ENCODE data around the gene SYT3. TPM values are rescaled to one million over a fixed set of nuclear protein-coding genes. Genes with fewer than 3 reads are reported as not detected.

The SYT3 gene
- total and polyA plus RNA-seq, 4 donors: not detected

DNA sequence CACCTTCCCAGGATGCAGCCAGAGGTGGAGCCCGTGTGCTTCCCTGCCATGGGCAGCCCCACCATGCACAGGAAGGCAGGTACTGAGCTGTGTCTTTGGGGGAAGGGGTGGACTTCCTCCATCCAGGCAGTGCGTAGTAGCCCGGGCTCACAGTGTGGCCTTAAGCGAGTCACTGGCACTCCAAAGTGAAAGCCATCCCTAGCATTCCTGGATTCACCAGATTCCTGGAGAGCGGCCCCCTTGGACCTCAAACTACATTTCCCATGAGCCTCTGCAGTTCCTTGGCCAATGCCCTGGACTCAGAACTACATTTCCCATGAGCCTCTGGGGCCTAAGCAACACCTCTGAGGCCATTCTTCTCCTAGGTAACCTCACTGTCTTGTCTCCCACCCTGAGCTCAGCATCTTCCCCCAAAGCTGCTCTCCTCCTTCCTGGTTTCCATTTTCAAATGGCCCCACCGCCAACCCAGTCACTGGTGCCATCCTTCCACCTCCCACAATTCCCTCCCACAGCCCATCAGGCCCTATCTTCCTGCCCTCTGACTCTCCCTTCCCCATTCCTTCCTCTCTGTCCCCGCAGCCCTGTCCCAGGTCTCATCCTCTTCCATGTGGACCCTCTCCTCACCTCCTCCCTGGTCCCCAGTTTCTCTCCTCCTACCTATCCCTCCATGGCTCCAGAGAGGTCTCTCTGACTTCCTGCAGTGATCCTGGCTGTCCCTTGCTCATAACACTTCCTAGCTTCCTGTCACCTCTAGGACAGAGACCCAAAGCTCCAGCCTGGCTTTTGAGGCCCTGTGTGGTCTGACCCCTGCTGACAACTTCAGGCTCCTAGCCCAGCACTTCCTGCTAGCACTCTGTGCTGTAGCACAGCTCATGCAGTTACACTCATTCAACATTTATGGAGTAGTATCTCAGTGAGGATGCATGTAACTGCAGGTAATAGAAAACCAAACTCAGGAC lies 10.0 kb upstream of the SYT3 start, which contains the start of gene C19orf81:
Gene C19orf81, plus strand, starts transcription at position 13 of the 959 bp plus-strand sequence. Its CDS starts 0 bp downstream, at position 13.
- 30% methylated on average over 7 of the region's 7 CpGs for WGBS

DNA sequence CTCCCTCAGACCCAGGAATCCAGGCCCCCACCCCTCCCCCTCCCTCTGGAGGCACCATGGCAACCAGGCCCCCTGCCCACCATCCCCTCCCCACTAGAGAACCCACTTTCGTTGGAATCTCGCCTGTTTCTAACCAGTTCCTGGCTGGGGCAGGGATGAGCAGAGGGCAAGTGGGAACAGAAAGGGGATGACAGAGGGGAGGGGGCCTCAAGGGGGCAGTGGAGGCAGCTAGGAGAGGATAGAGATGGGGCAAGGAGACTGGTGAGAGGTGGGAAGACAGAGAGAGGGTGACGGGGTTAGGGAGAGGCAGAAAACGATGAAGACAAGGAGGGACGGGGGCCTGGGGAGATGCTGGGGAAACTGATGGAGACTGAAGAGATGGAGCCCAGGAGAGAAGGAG lies 9.0 kb upstream of the SYT3 start:
- H3K27me3 ChIP-seq (ENCODE audit: control insufficient read depth in 4 of 4, insufficient read depth in 4 of 4, low read length in 3 of 4): peaks cover 0 to 9% (median under 1%) of the 10 kb centered on the region in 4 donors
- no peaks in the 10 kb centered on the region for H3K4me1 ChIP-seq (ENCODE audit: control insufficient read depth in 4 of 4, insufficient read depth in 4 of 4, low read length in 3 of 4)
- 46% methylated on average over 5 of the region's 5 CpGs for WGBS
- no peaks in the 10 kb centered on the region for H3K36me3 ChIP-seq (ENCODE audit: control insufficient read depth in 4 of 4, insufficient read depth in 3 of 4, low read depth in 1 of 4, low read length in 3 of 4)
- no peaks in the 10 kb centered on the region for H3K9me3 ChIP-seq (ENCODE audit: control insufficient read depth in 4 of 4, low read length in 3 of 4)
- no peak overlapping the region for H3K27ac ChIP-seq (ENCODE audit: low read depth in 1 of 2, low read length in 2 of 2)
- H3K4me3 ChIP-seq (ENCODE audit: low read depth in 1 of 3, low read length in 3 of 3): no peak overlapping the region
- DNase-seq (ENCODE audit: low spot score): no peak
- TF ChIP-seq TAF1 (conservative IDR thresholded peaks at IDR 0.05): no peak
- TF ChIP-seq RAD21 (IDR thresholded peaks at IDR 0.05): no peak
- TF ChIP-seq, protein P1, sequence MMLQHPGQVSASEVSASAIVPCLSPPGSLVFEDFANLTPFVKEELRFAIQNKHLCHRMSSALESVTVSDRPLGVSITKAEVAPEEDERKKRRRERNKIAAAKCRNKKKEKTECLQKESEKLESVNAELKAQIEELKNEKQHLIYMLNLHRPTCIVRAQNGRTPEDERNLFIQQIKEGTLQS (IDR thresholded peaks at IDR 0.05): no peak
- no peak for TF ChIP-seq HNF4G (IDR thresholded peaks at IDR 0.05)
- TF ChIP-seq GABPA (IDR thresholded peaks at IDR 0.05 in 1 of 2, conservative IDR thresholded peaks at IDR 0.05 in 1 of 2): no peak
- TF ChIP-seq, protein P2, sequence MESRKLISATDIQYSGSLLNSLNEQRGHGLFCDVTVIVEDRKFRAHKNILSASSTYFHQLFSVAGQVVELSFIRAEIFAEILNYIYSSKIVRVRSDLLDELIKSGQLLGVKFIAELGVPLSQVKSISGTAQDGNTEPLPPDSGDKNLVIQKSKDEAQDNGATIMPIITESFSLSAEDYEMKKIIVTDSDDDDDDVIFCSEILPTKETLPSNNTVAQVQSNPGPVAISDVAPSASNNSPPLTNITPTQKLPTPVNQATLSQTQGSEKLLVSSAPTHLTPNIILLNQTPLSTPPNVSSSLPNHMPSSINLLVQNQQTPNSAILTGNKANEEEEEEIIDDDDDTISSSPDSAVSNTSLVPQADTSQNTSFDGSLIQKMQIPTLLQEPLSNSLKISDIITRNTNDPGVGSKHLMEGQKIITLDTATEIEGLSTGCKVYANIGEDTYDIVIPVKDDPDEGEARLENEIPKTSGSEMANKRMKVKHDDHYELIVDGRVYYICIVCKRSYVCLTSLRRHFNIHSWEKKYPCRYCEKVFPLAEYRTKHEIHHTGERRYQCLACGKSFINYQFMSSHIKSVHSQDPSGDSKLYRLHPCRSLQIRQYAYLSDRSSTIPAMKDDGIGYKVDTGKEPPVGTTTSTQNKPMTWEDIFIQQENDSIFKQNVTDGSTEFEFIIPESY (IDR thresholded peaks at IDR 0.05): no peak
- no peak for TF ChIP-seq SP1 (IDR thresholded peaks at IDR 0.05)
- no peak for TF ChIP-seq JUND (IDR thresholded peaks at IDR 0.05)
- TF ChIP-seq FOXA1 (IDR thresholded peaks at IDR 0.05): no peak
- TF ChIP-seq NR2F2 (IDR thresholded peaks at IDR 0.05): no peak
- TF ChIP-seq YY1 (IDR thresholded peaks at IDR 0.05): no peak
- TF ChIP-seq, protein P3, sequence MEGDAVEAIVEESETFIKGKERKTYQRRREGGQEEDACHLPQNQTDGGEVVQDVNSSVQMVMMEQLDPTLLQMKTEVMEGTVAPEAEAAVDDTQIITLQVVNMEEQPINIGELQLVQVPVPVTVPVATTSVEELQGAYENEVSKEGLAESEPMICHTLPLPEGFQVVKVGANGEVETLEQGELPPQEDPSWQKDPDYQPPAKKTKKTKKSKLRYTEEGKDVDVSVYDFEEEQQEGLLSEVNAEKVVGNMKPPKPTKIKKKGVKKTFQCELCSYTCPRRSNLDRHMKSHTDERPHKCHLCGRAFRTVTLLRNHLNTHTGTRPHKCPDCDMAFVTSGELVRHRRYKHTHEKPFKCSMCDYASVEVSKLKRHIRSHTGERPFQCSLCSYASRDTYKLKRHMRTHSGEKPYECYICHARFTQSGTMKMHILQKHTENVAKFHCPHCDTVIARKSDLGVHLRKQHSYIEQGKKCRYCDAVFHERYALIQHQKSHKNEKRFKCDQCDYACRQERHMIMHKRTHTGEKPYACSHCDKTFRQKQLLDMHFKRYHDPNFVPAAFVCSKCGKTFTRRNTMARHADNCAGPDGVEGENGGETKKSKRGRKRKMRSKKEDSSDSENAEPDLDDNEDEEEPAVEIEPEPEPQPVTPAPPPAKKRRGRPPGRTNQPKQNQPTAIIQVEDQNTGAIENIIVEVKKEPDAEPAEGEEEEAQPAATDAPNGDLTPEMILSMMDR (IDR thresholded peaks at IDR 0.05; ENCODE audit: low read depth, low read length, missing input control): no peak
- no peak for TF ChIP-seq EGR1 (IDR thresholded peaks at IDR 0.05; ENCODE audit: low read depth in 2 of 2)
- no peak for TF ChIP-seq FOXA2 (IDR thresholded peaks at IDR 0.05)
- TF ChIP-seq, protein P4, sequence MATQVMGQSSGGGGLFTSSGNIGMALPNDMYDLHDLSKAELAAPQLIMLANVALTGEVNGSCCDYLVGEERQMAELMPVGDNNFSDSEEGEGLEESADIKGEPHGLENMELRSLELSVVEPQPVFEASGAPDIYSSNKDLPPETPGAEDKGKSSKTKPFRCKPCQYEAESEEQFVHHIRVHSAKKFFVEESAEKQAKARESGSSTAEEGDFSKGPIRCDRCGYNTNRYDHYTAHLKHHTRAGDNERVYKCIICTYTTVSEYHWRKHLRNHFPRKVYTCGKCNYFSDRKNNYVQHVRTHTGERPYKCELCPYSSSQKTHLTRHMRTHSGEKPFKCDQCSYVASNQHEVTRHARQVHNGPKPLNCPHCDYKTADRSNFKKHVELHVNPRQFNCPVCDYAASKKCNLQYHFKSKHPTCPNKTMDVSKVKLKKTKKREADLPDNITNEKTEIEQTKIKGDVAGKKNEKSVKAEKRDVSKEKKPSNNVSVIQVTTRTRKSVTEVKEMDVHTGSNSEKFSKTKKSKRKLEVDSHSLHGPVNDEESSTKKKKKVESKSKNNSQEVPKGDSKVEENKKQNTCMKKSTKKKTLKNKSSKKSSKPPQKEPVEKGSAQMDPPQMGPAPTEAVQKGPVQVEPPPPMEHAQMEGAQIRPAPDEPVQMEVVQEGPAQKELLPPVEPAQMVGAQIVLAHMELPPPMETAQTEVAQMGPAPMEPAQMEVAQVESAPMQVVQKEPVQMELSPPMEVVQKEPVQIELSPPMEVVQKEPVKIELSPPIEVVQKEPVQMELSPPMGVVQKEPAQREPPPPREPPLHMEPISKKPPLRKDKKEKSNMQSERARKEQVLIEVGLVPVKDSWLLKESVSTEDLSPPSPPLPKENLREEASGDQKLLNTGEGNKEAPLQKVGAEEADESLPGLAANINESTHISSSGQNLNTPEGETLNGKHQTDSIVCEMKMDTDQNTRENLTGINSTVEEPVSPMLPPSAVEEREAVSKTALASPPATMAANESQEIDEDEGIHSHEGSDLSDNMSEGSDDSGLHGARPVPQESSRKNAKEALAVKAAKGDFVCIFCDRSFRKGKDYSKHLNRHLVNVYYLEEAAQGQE (IDR thresholded peaks at IDR 0.05): no peak
- H3K9ac ChIP-seq (ENCODE audit: low read depth in 1 of 2, low read length in 2 of 2): no peak overlapping the region

More for the DNA sequence above, 10.0 kb upstream of the SYT3 start, which contains the start of gene C19orf81:
- Histone ChIP-seq H3K4me3 (ENCODE audit: low read depth in 1 of 3, low read length in 3 of 3) (no peak within 1 kb of the TSS), H3K36me3 (ENCODE audit: control insufficient read depth in 4 of 4, insufficient read depth in 3 of 4, low read depth in 1 of 4, low read length in 3 of 4) (no peaks in the 10 kb centered on the region), H3K27ac (ENCODE audit: low read depth in 1 of 2, low read length in 2 of 2) (no peak within 1 kb of the TSS), H3K27me3 (ENCODE audit: control insufficient read depth in 4 of 4, insufficient read depth in 4 of 4, low read length in 3 of 4) (peaks cover 0 to 9% (median under 1%) of the 10 kb centered on the region in 4 donors), H3K9me3 (ENCODE audit: control insufficient read depth in 4 of 4, low read length in 3 of 4) (peaks cover 0 to 2% (median under 1%) of the 10 kb centered on the region in 4 donors), H3K4me1 (ENCODE audit: control insufficient read depth in 4 of 4, insufficient read depth in 4 of 4, low read length in 3 of 4) (no peaks in the 10 kb centered on the region), H3K9ac (ENCODE audit: low read depth in 1 of 2, low read length in 2 of 2) (no peak within 1 kb of the TSS)
- TF ChIP-seq NR2F2 (IDR thresholded peaks at IDR 0.05): no peak
- TF ChIP-seq, protein P5, sequence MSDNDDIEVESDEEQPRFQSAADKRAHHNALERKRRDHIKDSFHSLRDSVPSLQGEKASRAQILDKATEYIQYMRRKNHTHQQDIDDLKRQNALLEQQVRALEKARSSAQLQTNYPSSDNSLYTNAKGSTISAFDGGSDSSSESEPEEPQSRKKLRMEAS (IDR thresholded peaks at IDR 0.05): no peak
- TF ChIP-seq SP1 (IDR thresholded peaks at IDR 0.05): no peak
- no peak for TF ChIP-seq RAD21 (IDR thresholded peaks at IDR 0.05)
- no peak for TF ChIP-seq FOXA1 (IDR thresholded peaks at IDR 0.05)
- TF ChIP-seq JUND (IDR thresholded peaks at IDR 0.05): no peak
- TF ChIP-seq FOXA2 (IDR thresholded peaks at IDR 0.05): no peak
- TF ChIP-seq YY1 (IDR thresholded peaks at IDR 0.05): no peak
- TF ChIP-seq HNF4G (IDR thresholded peaks at IDR 0.05): no peak
- DNase-seq (ENCODE audit: low spot score): no peak
